ENCODE results near the gene CDC73.

GRCh38 chr1:193109619-193110018 lies 12.2 kb upstream of the CDC73 start:
- no peak for TF ChIP-seq MAX (IDR thresholded peaks at IDR 0.05)
- no peak; a peak in 1 of 6 replicates for TF ChIP-seq CTCF (IDR thresholded peaks at IDR 0.05 in 2 of 3, conservative IDR thresholded peaks at IDR 0.05 in 1 of 3; ENCODE audit: borderline replicate concordance in 1 of 3, insufficient read depth in 1 of 3, low read depth in 2 of 3, low read length in 2 of 3)
- TF ChIP-seq REST (IDR thresholded peaks at IDR 0.05; ENCODE audit: low read depth), result no peak

Measured in HCT116 (cell line).